ENCODE results near the gene NTN5. TPM values are rescaled to one million over a fixed set of nuclear protein-coding genes. Genes with fewer than 3 reads are reported as not detected.

Gene NTN5
- total RNA-seq, 2 experiments from 2014 or later = 0.16 to 0.53 TPM

GRCh38 chr19:48615231-48616040, 57.4 kb downstream of the NTN5 start:
- intact Hi-C loops (cut with micrococcal nuclease; ENCODE audit: unreplicated experiment) = no loop called here
- peak overlapping the region; percentile 93 for H3K4me2 ChIP-seq (ENCODE audit: low read length)

GRCh38 chr19:48614436-48615230, 58.2 kb downstream of the NTN5 start, which contains the start of gene FAM83E:
TSS of gene FAM83E (minus strand) at chr19:48615076. CDS start at chr19:48613372, 1,704 bp downstream.
- no TSS peak for BruUV-seq (replicated peaks)
- DNase-seq (ENCODE audit: low spot score) = no peak
- no peaks in the 10 kb centered on the region for H3K9me3 ChIP-seq (ENCODE audit: low read length)
- ChIA-PET POLR2A (no interaction called here), CTCF (ENCODE audit: unreplicated experiment) (no interaction called here)
- H3K4me2 ChIP-seq (ENCODE audit: low read length) = peak within 1 kb of the TSS; percentile 93
- intact Hi-C loops (cut with micrococcal nuclease; ENCODE audit: unreplicated experiment) = no loop called here
- TF ChIP-seq EZH2phosphoT487 (IDR thresholded peaks at IDR 0.05; ENCODE audit: borderline replicate concordance, low read depth, low read length) = no peak
- TF ChIP-seq, protein P1, sequence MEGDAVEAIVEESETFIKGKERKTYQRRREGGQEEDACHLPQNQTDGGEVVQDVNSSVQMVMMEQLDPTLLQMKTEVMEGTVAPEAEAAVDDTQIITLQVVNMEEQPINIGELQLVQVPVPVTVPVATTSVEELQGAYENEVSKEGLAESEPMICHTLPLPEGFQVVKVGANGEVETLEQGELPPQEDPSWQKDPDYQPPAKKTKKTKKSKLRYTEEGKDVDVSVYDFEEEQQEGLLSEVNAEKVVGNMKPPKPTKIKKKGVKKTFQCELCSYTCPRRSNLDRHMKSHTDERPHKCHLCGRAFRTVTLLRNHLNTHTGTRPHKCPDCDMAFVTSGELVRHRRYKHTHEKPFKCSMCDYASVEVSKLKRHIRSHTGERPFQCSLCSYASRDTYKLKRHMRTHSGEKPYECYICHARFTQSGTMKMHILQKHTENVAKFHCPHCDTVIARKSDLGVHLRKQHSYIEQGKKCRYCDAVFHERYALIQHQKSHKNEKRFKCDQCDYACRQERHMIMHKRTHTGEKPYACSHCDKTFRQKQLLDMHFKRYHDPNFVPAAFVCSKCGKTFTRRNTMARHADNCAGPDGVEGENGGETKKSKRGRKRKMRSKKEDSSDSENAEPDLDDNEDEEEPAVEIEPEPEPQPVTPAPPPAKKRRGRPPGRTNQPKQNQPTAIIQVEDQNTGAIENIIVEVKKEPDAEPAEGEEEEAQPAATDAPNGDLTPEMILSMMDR (conservative IDR thresholded peaks at IDR 0.05; ENCODE audit: low read length) = no peak
- H4K20me1 ChIP-seq (ENCODE audit: insufficient read depth, low read length) = peaks cover 27% of the 10 kb centered on the region
- peak within 1 kb of the TSS; percentile 42 for H3K27ac ChIP-seq (ENCODE audit: low read depth, low read length, poor library complexity, severe bottlenecking)
- peaks cover 79% of the 10 kb centered on the region for H3K36me3 ChIP-seq (ENCODE audit: insufficient read depth, low read length)
- H3K9me2 ChIP-seq (ENCODE audit: insufficient read depth, low read length) = no peaks in the 10 kb centered on the region
- H3K4me3 ChIP-seq (ENCODE audit: low read depth, low read length, poor library complexity, severe bottlenecking) = peak within 1 kb of the TSS; percentile 88
- H2AFZ ChIP-seq (ENCODE audit: low read length) = no peak within 1 kb of the TSS
- H3K79me2 ChIP-seq (ENCODE audit: insufficient read depth, low read depth, low read length) = peaks cover 32% of the 10 kb centered on the region
- peaks cover 34% of the 10 kb centered on the region for H3K4me1 ChIP-seq (ENCODE audit: insufficient read depth, low read length, poor library complexity, severe bottlenecking)

More at GRCh38 chr19:48615231-48616040, 57.4 kb downstream of the NTN5 start:
- ChIA-PET POLR2A (no interaction called here), CTCF (ENCODE audit: unreplicated experiment) (no interaction called here)
- H3K4me3 ChIP-seq (ENCODE audit: low read depth, low read length, poor library complexity, severe bottlenecking) = peak overlapping the region; percentile 88
- no peak for DNase-seq (ENCODE audit: low spot score)
- no peak overlapping the region for H2AFZ ChIP-seq (ENCODE audit: low read length)
- TF ChIP-seq EZH2phosphoT487 (IDR thresholded peaks at IDR 0.05; ENCODE audit: borderline replicate concordance, low read depth, low read length) = no peak
- TF ChIP-seq, protein P1 (conservative IDR thresholded peaks at IDR 0.05; ENCODE audit: low read length) = no peak
- no peaks in the 10 kb centered on the region for H3K9me2 ChIP-seq (ENCODE audit: insufficient read depth, low read length)
- H3K79me2 ChIP-seq (ENCODE audit: insufficient read depth, low read depth, low read length) = peaks cover 40% of the 10 kb centered on the region
- peaks cover 74% of the 10 kb centered on the region for H3K36me3 ChIP-seq (ENCODE audit: insufficient read depth, low read length)
- H4K20me1 ChIP-seq (ENCODE audit: insufficient read depth, low read length) = peaks cover 27% of the 10 kb centered on the region
- no TSS peak for BruUV-seq (replicated peaks)
- no peaks in the 10 kb centered on the region for H3K9me3 ChIP-seq (ENCODE audit: low read length)
- H3K4me1 ChIP-seq (ENCODE audit: insufficient read depth, low read length, poor library complexity, severe bottlenecking) = peaks cover 41% of the 10 kb centered on the region
- H3K27ac ChIP-seq (ENCODE audit: low read depth, low read length, poor library complexity, severe bottlenecking) = peak overlapping the region; percentile 42
